ENCODE measurements around the gene NUP153. TPM values are rescaled to one million over a fixed set of nuclear protein-coding genes. Genes with fewer than 3 reads are reported as not detected.
"Not testable (repeated sequence)": the region's sequence is repeated elsewhere in the genome, so short reads cannot be mapped to it uniquely, and the experiment has no call there.

Gene NUP153
- 29.0 and 53.0 TPM in 2 replicates for total RNA-seq (2014; rRNA removed; shearing (Covaris generic); ENCODE audit: low replicate concordance)

DNA sequence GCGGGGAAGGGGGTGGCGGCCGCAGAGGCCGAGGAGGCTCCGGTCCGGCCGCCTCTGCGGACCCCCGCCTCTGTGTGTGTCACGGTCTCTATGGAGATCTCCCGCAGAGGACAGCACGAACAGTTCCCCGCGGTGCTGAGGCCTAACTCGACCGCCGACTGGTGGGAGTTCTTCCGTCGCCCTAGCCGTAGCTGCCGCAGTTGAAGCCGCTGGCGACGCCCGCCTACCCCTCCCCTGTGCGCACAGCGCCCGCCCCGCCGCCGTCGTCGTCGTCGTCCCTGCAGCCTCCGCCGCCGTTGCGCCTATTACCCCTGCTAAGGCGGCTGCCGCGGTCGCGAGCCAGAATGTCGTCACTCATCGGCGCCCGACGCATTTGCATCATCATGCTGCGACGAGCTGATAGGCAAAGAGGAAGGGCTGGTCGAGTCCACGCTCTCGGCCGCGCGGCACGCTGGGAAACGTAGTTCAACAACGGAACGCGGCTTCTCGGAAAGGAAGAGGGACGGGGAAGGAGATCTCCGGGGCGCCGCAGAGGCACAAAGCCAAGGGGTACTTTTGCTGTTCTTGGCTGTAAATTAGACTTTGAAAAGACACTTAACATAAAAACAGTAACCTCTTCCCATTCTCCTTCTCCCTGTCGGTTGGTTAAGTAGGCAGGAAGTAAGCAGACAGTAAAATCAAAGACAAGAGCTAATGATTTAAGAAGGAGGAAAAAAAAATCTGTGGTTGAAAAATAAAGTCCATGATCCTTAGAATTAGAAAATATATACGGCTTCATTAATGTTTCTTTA, at the start of gene NUP153:
Gene NUP153 (minus strand): TSS at position 346 of the 791 bp plus-strand sequence. CDS start 538 bp downstream, outside the sequence.
- Histone ChIP-seq H3K9ac (ENCODE audit: low read length) (peak within 1 kb of the TSS; percentile 98), H3K9me3 (ENCODE audit: low read length) (no peaks in the 10 kb centered on the region), H3K4me3 (ENCODE audit: low read length) (peak within 1 kb of the TSS; percentile 74), H3K9me2 (replicated peaks; ENCODE audit: insufficient read depth, low read length) (no peaks in the 10 kb centered on the region), H3K79me2 (ENCODE audit: low read length) (peaks cover 49% of the 10 kb centered on the region), H3K27me3 (ENCODE audit: low read length) (no peaks in the 10 kb centered on the region), H3K36me3 (ENCODE audit: insufficient read depth, low read length) (no peaks in the 10 kb centered on the region), H4K20me1 (ENCODE audit: insufficient read depth, low read depth, low read length) (peaks cover 10% of the 10 kb centered on the region; the same call in 1 of the 2 replicates), H3K4me2 (ENCODE audit: low read depth, low read length, poor library complexity, severe bottlenecking) (peak within 1 kb of the TSS; percentile 93), H3K27ac (ENCODE audit: low read length) (peak within 1 kb of the TSS; percentile 84), H3K4me1 (ENCODE audit: low read length) (peaks cover 39% of the 10 kb centered on the region), H2AFZ (ENCODE audit: low read length) (peak within 1 kb of the TSS; percentile 76)
- DNase-seq, result peak; percentile 99

DNA sequence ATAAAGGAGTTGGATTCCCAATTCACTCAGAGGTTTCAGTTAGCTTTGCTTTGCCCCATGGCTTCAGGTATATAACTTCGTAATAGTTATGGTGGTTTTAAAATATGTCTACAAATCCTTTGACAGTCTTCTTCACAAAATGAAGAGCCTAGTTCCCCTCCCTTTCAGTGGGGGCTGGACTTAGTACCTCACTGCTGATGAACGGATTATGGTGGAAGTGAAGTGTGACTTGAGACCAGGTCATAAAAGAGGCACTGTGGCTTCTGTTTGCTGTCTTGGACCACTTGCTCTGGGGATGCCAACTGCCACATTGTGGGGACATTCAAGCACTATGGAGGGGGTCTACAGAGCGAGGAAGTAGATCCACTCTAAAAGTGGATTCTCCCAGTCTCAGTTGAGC, 47.5 kb upstream of the NUP153 start:
- Histone ChIP-seq H3K9me2 (replicated peaks; ENCODE audit: insufficient read depth, low read length) (no peaks in the 10 kb centered on the region), H3K36me3 (ENCODE audit: insufficient read depth, low read length) (no peaks in the 10 kb centered on the region), H4K20me1 (ENCODE audit: insufficient read depth, low read depth, low read length) (no peaks in the 10 kb centered on the region), H3K4me1 (ENCODE audit: low read length) (no peaks in the 10 kb centered on the region), H3K4me3 (ENCODE audit: low read length) (no peak overlapping the region), H3K79me2 (ENCODE audit: low read length) (no peaks in the 10 kb centered on the region), H3K9me3 (ENCODE audit: low read length) (no peaks in the 10 kb centered on the region), H3K27me3 (ENCODE audit: low read length) (no peaks in the 10 kb centered on the region), H3K27ac (ENCODE audit: low read length) (no peak overlapping the region), H3K4me2 (ENCODE audit: low read depth, low read length, poor library complexity, severe bottlenecking) (no peak overlapping the region), H3K9ac (ENCODE audit: low read length) (no peak overlapping the region), H2AFZ (ENCODE audit: low read length) (no peak overlapping the region)
- DNase-seq, result no peak

DNA sequence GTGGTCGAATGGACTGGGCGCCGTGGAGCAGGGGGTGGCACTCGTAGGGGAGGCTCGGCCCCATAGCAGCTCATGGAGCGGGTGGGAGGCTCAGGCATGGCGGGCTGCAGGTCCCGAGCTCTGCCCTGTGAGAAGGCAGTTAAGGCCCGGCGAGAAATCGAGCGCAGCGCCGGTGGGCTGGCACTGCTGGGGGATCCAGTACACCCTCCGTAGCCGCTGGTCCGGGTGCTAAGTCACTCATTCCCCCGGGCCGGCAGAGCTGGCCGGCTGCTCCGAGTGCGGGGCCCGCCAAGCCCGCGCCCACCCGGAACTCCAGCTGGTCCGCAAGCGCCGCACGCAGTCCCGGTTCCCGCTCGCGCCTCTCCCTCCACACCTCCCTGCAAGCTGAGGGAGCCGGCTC, 38.6 kb upstream of the NUP153 start:
- not testable (repeated sequence) for H3K9ac ChIP-seq (ENCODE audit: low read length); H2AFZ ChIP-seq (ENCODE audit: low read length)

DNA sequence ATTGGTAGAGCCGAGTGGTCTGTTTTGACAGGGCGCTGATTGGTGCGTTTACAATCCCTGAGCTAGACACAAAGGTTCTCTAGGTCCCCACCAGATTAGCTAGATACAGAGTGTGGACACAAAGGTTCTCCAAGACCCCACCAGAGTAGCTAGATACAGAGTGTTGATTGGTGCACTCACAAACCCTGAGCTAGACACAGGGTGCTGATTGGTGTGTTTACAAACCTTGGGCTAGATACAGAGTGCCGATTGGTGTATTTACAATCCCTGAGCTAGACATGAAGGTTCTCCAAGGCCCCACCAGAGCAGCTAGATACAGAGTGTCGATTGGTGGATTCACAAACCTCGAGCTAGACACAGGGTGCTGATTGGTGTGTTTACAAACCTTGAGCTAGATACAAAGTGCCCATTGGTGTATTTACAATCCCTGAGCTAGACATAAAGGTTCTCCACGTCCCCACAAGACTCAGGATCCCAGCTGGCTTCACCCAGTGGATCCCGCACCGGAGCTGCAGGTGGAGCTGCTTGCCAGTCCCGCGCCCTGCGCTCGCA, 38.1 kb upstream of the NUP153 start:
- H3K9me3 ChIP-seq (ENCODE audit: low read length); H3K9ac ChIP-seq (ENCODE audit: low read length); H3K9me2 ChIP-seq (replicated peaks; ENCODE audit: insufficient read depth, low read length); H3K27me3 ChIP-seq (ENCODE audit: low read length); DNase-seq; H3K4me1 ChIP-seq (ENCODE audit: low read length); H3K79me2 ChIP-seq (ENCODE audit: low read length); H3K27ac ChIP-seq (ENCODE audit: low read length); H3K4me3 ChIP-seq (ENCODE audit: low read length); H2AFZ ChIP-seq (ENCODE audit: low read length); H4K20me1 ChIP-seq (ENCODE audit: insufficient read depth, low read depth, low read length); H3K4me2 ChIP-seq (ENCODE audit: low read depth, low read length, poor library complexity, severe bottlenecking); H3K36me3 ChIP-seq (ENCODE audit: insufficient read depth, low read length): not testable (repeated sequence)

More for the DNA sequence above, 38.6 kb upstream of the NUP153 start:
- H3K9me2 ChIP-seq (replicated peaks; ENCODE audit: insufficient read depth, low read length); H3K4me2 ChIP-seq (ENCODE audit: low read depth, low read length, poor library complexity, severe bottlenecking); H3K27me3 ChIP-seq (ENCODE audit: low read length); H3K9me3 ChIP-seq (ENCODE audit: low read length); DNase-seq; H3K4me1 ChIP-seq (ENCODE audit: low read length); H3K36me3 ChIP-seq (ENCODE audit: insufficient read depth, low read length); H3K79me2 ChIP-seq (ENCODE audit: low read length); H4K20me1 ChIP-seq (ENCODE audit: insufficient read depth, low read depth, low read length); H3K4me3 ChIP-seq (ENCODE audit: low read length); H3K27ac ChIP-seq (ENCODE audit: low read length): not testable (repeated sequence)

DNA sequence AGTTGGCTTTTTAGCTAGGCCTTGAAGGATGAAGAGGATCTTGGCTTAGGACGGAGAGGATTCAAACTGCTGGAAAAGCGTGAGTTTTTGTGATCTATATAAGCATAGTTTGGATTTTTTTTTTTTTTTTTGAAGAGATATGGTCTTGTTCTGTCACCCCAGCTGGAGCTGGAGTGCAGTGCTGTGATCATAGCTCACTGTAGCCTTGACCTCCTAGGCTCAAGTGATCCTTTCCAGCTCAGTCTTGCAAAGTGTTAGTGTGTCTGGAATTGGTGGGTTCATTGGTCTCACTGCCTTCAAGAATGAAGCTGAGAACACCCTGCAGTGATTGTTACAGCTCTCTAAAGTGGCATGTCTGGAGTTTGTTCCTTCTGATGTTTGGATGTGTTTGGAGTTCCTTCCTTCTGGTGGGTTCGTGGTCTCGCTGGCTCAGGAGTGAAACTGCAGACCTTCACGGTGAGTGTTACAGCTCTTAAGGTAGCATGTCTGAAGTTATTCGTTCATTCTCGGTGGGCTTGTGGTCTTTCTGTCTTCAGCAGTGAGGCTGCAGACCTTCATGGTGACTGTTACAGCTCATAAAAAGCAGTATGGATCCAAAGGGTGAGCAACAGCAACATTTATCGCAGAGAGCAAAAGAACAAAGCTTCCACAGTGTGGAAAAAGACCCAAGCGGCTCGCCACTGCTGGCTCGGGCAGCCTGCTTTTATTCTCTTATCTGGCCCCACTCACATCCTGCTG, 37.5 kb upstream of the NUP153 start:
- Histone ChIP-seq H3K79me2 (ENCODE audit: low read length) (no peaks in the 10 kb centered on the region), H3K36me3 (ENCODE audit: insufficient read depth, low read length) (no peaks in the 10 kb centered on the region), H3K27me3 (ENCODE audit: low read length) (no peaks in the 10 kb centered on the region), H4K20me1 (ENCODE audit: insufficient read depth, low read depth, low read length) (no peaks in the 10 kb centered on the region), H3K27ac (ENCODE audit: low read length) (no peak overlapping the region), H3K4me1 (ENCODE audit: low read length) (no peaks in the 10 kb centered on the region), H3K9me3 (ENCODE audit: low read length) (no peaks in the 10 kb centered on the region), H3K4me3 (ENCODE audit: low read length) (no peak overlapping the region), H3K4me2 (ENCODE audit: low read depth, low read length, poor library complexity, severe bottlenecking) (no peak overlapping the region), H3K9me2 (replicated peaks; ENCODE audit: insufficient read depth, low read length) (no peaks in the 10 kb centered on the region), H2AFZ (ENCODE audit: low read length) (no peak overlapping the region), H3K9ac (ENCODE audit: low read length) (no peak overlapping the region)
- no peak for DNase-seq

DNA sequence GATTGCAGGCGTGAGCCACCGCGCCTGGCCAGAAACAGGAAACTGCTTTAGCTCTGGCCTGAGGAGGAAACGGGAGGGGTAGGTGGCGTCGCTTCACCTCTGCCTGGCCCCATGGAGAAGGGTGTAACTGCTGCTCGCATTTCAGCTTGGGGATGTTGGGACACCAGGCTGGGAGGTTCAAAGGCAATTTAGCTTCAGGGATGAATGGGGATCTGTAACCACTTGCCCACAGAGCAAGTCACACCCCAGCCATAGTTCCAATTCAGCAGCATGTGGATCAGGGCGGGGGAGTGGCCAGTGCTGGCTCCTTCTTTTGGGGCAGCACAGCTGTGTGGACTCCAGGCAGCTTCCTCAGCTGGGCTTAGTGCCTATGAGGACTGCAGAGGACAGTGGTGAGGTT, 34.8 kb upstream of the NUP153 start:
- Histone ChIP-seq H4K20me1 (ENCODE audit: insufficient read depth, low read depth, low read length) (no peaks in the 10 kb centered on the region), H3K9me2 (replicated peaks; ENCODE audit: insufficient read depth, low read length) (no peaks in the 10 kb centered on the region), H3K9me3 (ENCODE audit: low read length) (no peaks in the 10 kb centered on the region), H3K27ac (ENCODE audit: low read length) (no peak overlapping the region), H3K27me3 (ENCODE audit: low read length) (no peaks in the 10 kb centered on the region), H3K36me3 (ENCODE audit: insufficient read depth, low read length) (no peaks in the 10 kb centered on the region), H3K9ac (ENCODE audit: low read length) (no peak overlapping the region), H3K79me2 (ENCODE audit: low read length) (no peaks in the 10 kb centered on the region), H2AFZ (ENCODE audit: low read length) (no peak overlapping the region), H3K4me3 (ENCODE audit: low read length) (no peak overlapping the region), H3K4me1 (ENCODE audit: low read length) (no peaks in the 10 kb centered on the region), H3K4me2 (ENCODE audit: low read depth, low read length, poor library complexity, severe bottlenecking) (no peak overlapping the region)
- no peak for DNase-seq

DNA sequence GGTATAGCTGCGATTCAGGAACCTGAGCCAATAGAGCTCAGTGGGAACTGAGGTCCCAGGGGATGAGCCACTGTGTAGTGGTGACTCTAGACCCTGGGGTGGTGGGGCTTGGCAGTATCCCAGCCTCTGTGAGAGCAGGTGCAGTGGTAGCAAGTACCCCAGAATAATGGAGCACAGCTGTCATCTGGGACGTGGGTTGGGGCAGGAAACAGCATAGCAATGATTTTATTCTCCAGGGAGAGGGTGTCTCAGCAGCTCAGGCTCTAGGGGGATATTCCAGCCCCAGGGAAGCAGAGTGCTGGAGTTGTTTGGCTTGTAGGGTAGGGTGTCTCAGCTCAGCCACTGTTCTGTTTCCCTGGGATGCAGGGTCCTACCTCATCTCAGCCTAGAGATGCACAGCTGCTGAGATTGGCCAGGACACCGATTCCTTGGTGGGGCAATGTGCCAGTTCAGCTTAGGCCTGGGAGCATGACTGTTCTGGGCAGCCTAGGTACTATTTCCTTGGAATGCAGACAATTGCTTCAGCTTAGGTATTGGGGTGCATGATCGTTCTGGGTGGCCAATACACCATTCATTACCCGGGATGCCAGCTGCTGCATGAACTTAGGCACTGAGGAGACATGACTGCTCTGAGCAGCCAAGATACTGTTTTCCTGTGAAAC, 34.0 kb upstream of the NUP153 start:
- no peak for DNase-seq
- H3K79me2 ChIP-seq (ENCODE audit: low read length), result no peaks in the 10 kb centered on the region
- H3K9ac ChIP-seq (ENCODE audit: low read length), result no peak overlapping the region
- no peaks in the 10 kb centered on the region for H3K36me3 ChIP-seq (ENCODE audit: insufficient read depth, low read length)
- H3K27ac ChIP-seq (ENCODE audit: low read length), result no peak overlapping the region
- no peak overlapping the region for H3K4me2 ChIP-seq (ENCODE audit: low read depth, low read length, poor library complexity, severe bottlenecking)
- H3K4me1 ChIP-seq (ENCODE audit: low read length), result no peaks in the 10 kb centered on the region
- no peak overlapping the region for H3K4me3 ChIP-seq (ENCODE audit: low read length)
- no peaks in the 10 kb centered on the region for H3K9me3 ChIP-seq (ENCODE audit: low read length)
- H3K27me3 ChIP-seq (ENCODE audit: low read length), result no peaks in the 10 kb centered on the region
- no peak overlapping the region for H2AFZ ChIP-seq (ENCODE audit: low read length)
- H4K20me1 ChIP-seq (ENCODE audit: insufficient read depth, low read depth, low read length), result no peaks in the 10 kb centered on the region
- no peaks in the 10 kb centered on the region for H3K9me2 ChIP-seq (replicated peaks; ENCODE audit: insufficient read depth, low read length)

Data from Karpas-422 (cell line).